Activated CD4-positive, alpha-beta memory T cell treated with anti-CD3 and anti-CD28 coated beads for 36 hours (primary cell): ENCODE measurements around the gene ANKRD31. TPM values are rescaled to one million over a fixed set of nuclear protein-coding genes. Genes with fewer than 3 reads are reported as not detected.
A peak's percentile ranks its signal among the peaks of the same experiment; 100 is the strongest.
"Not testable (repeated sequence)": the region's sequence is repeated elsewhere in the genome, so short reads cannot be mapped to it uniquely, and the experiment has no call there.

Experiments
- CTCF ChIA-PET: fragments of 350-600 bp; sonication (Branson Sonifier 250); formaldehyde crosslinking; loops from one replicate; lab custom pipeline; 2021; ENCODE audit warnings: antibody characterized with exemption, inconsistent platforms; lab: Charles Lee
- POLR2A ChIA-PET: fragments of 350-600 bp; sonication (Branson Sonifier 250); formaldehyde crosslinking; loops from one replicate; lab custom pipeline; 2021; ENCODE audit warnings: antibody characterized with exemption; lab: Charles Lee
- DNase-seq: peaks from one replicate; pipeline ENCODE4 v3.0.0-alpha.2; 2020
- H3K27ac Mint-ChIP-seq: one replicate; pipeline ENCODE4 v1.8.0; 2021; ENCODE audit warnings: mixed read lengths
- H3K27me3 Mint-ChIP-seq: one replicate; pipeline ENCODE4 v1.8.0; 2021; ENCODE audit warnings: mixed read lengths
- H3K36me3 Mint-ChIP-seq: one replicate; pipeline ENCODE4 v1.8.0; 2021; ENCODE audit warnings: mixed read lengths
- H3K4me1 Mint-ChIP-seq: one replicate; pipeline ENCODE4 v1.8.0; 2021; ENCODE audit warnings: low read depth, mixed read lengths
- H3K4me3 Mint-ChIP-seq: one replicate; pipeline ENCODE4 v1.8.0; 2021; ENCODE audit warnings: mild to moderate bottlenecking, mixed read lengths
- H3K9me3 Mint-ChIP-seq: one replicate; pipeline ENCODE4 v1.8.0; 2021; ENCODE audit warnings: mixed read lengths
- intact Hi-C: fragments of 100-400 bp; cut with micrococcal nuclease; formaldehyde crosslinking; loops from one replicate; pipeline ENCODE4 v1.15.1; 2023
- total RNA-seq, 2 experiments: library from RNA; stranded (reverse); gene quantifications; one replicate each; pipeline ENCODE4 v1.2.3, GENCODE V29; 2021

Gene ANKRD31
- total RNA-seq, 2 experiments from 2014 or later, result 0.29 to 0.33 TPM

DNA sequence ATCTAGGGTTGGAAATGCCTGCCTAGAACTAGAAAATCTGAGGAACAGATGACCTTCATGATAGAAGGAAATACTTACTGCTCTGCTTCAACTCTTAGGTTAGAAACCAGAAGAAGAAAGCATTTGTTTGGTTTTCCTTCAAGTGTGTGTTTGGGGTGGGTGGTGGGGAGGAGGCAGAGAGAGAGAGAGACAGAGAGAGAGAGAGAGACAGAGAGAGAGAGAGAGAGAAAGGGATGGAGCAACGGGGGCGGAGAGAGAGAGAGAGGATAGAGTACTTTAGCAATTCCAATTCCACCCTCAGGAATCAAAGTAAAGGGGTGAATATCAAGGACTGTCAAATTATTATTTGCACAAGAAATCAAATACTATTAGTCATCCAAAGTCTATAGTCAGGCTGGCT lies 155.2 kb downstream of the ANKRD31 start:
- no peaks in the 10 kb centered on the region for H3K27me3 Mint-ChIP-seq
- CTCF ChIA-PET, result no interaction called here
- DNase-seq, result no peak
- no peak overlapping the region for H3K4me3 Mint-ChIP-seq
- no peaks in the 10 kb centered on the region for H3K36me3 Mint-ChIP-seq
- H3K27ac Mint-ChIP-seq, result no peak overlapping the region
- POLR2A ChIA-PET, result no interaction called here
- no peaks in the 10 kb centered on the region for H3K9me3 Mint-ChIP-seq
- intact Hi-C loops, result no loop called here
- H3K4me1 Mint-ChIP-seq, result peaks cover 7% of the 10 kb centered on the region

GRCh38 chr5:75079346-75079745 lies 157.3 kb downstream of the ANKRD31 start:
- H3K4me3 Mint-ChIP-seq, CTCF ChIA-PET, intact Hi-C loops, H3K9me3 Mint-ChIP-seq, H3K27me3 Mint-ChIP-seq, H3K36me3 Mint-ChIP-seq, DNase-seq, POLR2A ChIA-PET, H3K27ac Mint-ChIP-seq: not testable (repeated sequence)
- H3K4me1 Mint-ChIP-seq, result peaks cover 17% of the 10 kb centered on the region

DNA sequence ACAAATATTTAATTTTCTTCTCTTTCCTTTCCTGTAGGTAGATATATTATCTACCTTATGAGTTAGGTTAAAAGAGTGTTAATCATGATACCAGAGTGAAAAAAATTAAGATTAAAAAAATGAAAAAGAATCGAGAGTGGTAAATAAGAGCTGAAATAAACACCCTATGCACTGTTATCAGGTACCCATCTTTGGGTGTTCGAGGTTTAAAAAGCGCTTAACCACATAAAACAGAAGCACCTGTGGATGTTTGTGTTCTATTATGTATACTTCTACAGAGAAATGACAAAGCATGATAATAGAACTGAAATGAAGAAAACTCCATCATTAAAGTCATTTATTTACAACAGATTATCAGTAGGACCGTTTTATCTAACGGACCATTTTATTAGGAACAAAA lies 158.7 kb downstream of the ANKRD31 start:
- ChIA-PET POLR2A (no interaction called here), CTCF (no interaction called here)
- intact Hi-C loops, result no loop called here
- Mint-ChIP-seq H3K27me3 (no peaks in the 10 kb centered on the region), H3K9me3 (no peaks in the 10 kb centered on the region), H3K4me1 (peaks cover 17% of the 10 kb centered on the region), H3K27ac (no peak overlapping the region), H3K36me3 (no peaks in the 10 kb centered on the region), H3K4me3 (no peak overlapping the region)
- no peak for DNase-seq

DNA sequence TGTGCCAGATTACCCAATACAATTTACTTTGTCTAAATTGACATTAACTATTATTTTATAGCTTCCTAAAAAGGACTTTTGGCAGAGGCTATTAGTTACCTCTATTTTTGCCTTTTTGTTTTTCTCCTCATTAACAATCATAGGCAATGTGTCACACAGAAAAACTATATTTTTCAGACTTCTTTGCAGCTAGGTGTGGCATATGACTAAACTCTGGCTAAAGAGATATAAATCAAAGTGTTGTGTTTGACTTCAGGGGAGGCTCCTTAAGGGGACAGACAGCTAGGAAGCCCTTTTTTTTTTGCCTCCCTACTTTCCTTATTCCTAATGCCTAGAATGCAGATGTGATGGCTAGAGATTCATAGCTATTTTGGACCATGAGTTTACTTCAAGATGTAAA lies 164.6 kb downstream of the ANKRD31 start:
- peaks cover 11% of the 10 kb centered on the region for H3K4me1 Mint-ChIP-seq
- no peaks in the 10 kb centered on the region for H3K9me3 Mint-ChIP-seq
- no peak for DNase-seq
- no peaks in the 10 kb centered on the region for H3K36me3 Mint-ChIP-seq
- ChIA-PET CTCF (interaction anchor here (0.5 to 1.9 kb wide), 2 partner anchors 8 to 22 kb away, joined by 3 to 4 read pairs; no protein-coding TSS in a partner anchor), POLR2A (no interaction called here)
- H3K4me3 Mint-ChIP-seq, result no peak overlapping the region
- intact Hi-C loops, result no loop called here
- H3K27me3 Mint-ChIP-seq, result no peaks in the 10 kb centered on the region
- H3K27ac Mint-ChIP-seq, result no peak overlapping the region

DNA sequence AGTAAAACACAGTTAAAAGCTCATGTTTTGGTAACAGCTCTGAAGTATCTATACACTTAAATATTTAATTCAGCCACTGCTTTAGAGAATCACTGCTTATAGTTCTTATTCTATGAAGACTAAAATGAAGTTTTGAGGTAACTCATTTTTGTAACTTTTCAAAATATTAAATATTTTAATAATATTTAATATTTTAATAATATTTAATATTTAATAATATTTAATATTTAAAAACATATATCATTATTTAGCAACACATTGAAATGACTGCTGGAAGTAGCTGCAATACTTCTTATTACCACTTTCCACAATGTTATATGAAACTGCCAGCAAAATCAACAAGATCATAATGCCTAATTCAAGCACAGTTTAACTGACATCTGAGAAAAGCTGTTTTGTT lies 165.6 kb downstream of the ANKRD31 start:
- intact Hi-C loops, result no loop called here
- Mint-ChIP-seq H3K27ac (no peak overlapping the region), H3K9me3 (no peaks in the 10 kb centered on the region), H3K27me3 (no peaks in the 10 kb centered on the region), H3K4me3 (no peak overlapping the region), H3K36me3 (no peaks in the 10 kb centered on the region), H3K4me1 (peaks cover 6% of the 10 kb centered on the region)
- DNase-seq, result no peak
- ChIA-PET POLR2A (no interaction called here), CTCF (no interaction called here)

GRCh38 chr5:75067434-75067833 lies 169.2 kb downstream of the ANKRD31 start:
- CTCF ChIA-PET, result no interaction called here
- POLR2A ChIA-PET, result no interaction called here
- Mint-ChIP-seq H3K4me1 (peaks cover 13% of the 10 kb centered on the region), H3K9me3 (no peaks in the 10 kb centered on the region), H3K27ac (no peak overlapping the region), H3K4me3 (no peak overlapping the region), H3K27me3 (no peaks in the 10 kb centered on the region), H3K36me3 (no peaks in the 10 kb centered on the region)
- no peak for DNase-seq
- intact Hi-C loops, result no loop called here

DNA sequence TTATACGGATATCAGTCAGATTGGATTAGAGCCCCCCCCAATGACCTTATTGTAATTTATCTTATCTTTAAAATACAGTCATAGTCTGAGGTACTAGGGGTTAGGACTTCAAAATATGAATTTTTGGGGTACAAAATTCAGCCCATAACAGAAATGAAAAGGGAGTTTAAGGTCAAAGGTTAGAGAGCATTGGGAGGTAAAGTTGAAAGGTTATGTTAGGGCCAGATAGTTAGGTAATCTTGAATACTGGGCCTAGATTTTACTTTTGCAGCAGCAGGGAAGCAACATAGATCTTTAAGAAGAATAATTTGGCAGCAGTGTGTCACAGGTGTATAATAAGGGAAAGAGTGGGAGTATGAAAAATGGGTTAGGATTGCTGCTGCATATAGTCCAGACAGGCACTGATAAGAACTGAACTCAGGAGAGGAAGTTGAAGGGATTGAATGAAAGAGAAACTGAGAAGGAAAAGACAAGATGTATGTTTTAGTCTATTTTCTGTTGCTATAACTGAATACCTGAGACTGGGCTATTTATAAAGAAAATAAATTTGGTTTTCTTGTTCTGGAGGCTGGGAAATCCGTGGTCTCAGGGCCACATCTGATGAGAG lies 173.7 kb downstream of the ANKRD31 start:
- no peak for DNase-seq
- Mint-ChIP-seq H3K27ac (no peak overlapping the region), H3K9me3 (no peaks in the 10 kb centered on the region), H3K36me3 (no peaks in the 10 kb centered on the region), H3K4me3 (no peak overlapping the region), H3K4me1 (peaks cover 45% of the 10 kb centered on the region), H3K27me3 (no peaks in the 10 kb centered on the region)
- intact Hi-C loops, result no loop called here
- CTCF ChIA-PET, result no interaction called here
- POLR2A ChIA-PET, result interaction anchor here (1.0 kb wide), 1 partner anchor 9 kb away, joined by 4 read pairs; no protein-coding TSS in a partner anchor

DNA sequence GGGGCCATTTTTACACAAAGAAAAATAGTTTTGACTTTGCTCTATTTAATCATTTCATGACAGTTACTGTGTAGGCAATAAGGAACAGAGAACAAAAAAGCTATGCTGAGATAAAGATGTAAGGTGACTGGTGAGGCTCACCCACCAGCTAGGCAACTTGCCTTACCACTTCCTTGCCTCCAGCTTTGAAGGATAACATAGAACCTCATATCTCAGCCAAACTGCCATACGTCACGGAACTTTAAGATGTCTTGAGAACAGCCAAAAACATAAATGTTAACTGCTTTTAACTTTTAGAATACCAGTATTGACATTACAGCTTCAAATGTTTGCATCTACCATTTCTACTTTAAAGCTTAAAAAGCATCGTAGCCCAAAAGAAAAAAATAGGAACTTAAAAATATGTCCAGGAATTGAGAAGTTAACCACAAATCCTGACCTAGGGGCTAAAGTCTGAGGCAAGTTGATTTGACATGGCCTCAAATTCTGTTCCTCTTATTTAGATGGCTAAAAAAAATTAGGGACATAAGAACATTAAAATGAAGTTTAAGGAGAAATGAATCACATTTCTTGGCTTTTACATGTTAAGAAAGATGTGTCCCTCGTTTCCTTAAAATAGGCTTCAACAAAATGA lies 176.6 kb downstream of the ANKRD31 start:
- H3K9me3 Mint-ChIP-seq, result no peaks in the 10 kb centered on the region
- peaks cover 70% of the 10 kb centered on the region for H3K4me1 Mint-ChIP-seq
- no peaks in the 10 kb centered on the region for H3K36me3 Mint-ChIP-seq
- H3K27ac Mint-ChIP-seq, result peak overlapping the region; percentile 88
- POLR2A ChIA-PET, result interaction anchor here (0.8 to 1.5 kb wide), 2 partner anchors 9 to 29 kb away, joined by 5 read pairs; no protein-coding TSS in a partner anchor
- no peak overlapping the region for H3K4me3 Mint-ChIP-seq
- H3K27me3 Mint-ChIP-seq, result no peaks in the 10 kb centered on the region
- CTCF ChIA-PET, result interaction anchor here (0.6 to 2.7 kb wide), 7 partner anchors 11 to 1483 kb away, joined by 3 to 28 read pairs (median 4); no protein-coding TSS in a partner anchor
- peak; percentile 61 for DNase-seq
- intact Hi-C loops, result loop anchor here (1.0 to 10.0 kb wide), 4 partner anchors 9 to 1485 kb away; partner anchors contain the start of gene FAM169A

DNA sequence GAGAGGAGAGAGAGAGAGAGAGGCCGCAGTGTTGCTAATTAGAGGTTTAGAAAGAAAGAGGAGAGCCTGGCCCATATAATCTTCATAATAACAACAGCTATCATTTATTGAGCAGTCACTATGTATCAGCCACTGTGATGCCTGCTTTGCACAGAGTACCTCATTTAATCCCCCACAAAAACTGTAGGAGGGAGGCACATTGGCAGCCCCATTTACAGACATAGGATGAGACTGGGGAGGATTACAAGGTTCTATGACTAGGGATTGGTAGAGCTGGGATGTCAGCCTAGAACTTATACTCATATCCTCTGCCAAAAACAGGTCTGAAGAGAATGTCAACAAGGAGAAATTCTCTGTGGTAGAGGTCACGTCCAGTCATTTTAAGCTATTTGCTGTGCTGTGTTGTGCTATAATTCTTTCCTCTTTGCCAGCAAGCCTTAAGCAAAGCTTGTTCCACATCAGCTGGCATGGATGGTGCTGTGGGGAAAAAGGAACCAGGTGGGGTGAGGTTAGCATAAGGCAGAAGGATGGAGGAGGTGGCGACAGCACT lies 177.6 kb downstream of the ANKRD31 start:
- peak overlapping the region; percentile 30 for H3K4me3 Mint-ChIP-seq

GRCh38 chr5:75057561-75057960 lies 179.1 kb downstream of the ANKRD31 start:
- CTCF ChIA-PET, result interaction anchor here (0.6 to 1.4 kb wide), 4 partner anchors 7 to 132 kb away, joined by 3 to 5 read pairs (median 4); no protein-coding TSS in a partner anchor
- Mint-ChIP-seq H3K4me3 (no peak overlapping the region), H3K27ac (peak overlapping the region; percentile 56), H3K36me3 (no peaks in the 10 kb centered on the region), H3K4me1 (peaks cover 73% of the 10 kb centered on the region), H3K9me3 (no peaks in the 10 kb centered on the region), H3K27me3 (peaks cover 4% of the 10 kb centered on the region)
- no peak for DNase-seq
- POLR2A ChIA-PET, result no interaction called here
- intact Hi-C loops, result loop anchor here (10.0 kb wide), 2 partner anchors 193 to 1487 kb away; partner anchors contain the start of gene FAM169A

More for the DNA sequence above, 177.6 kb downstream of the ANKRD31 start:
- H3K9me3 Mint-ChIP-seq, result no peaks in the 10 kb centered on the region
- ChIA-PET POLR2A (interaction anchor here (1.5 kb wide), 1 partner anchor 30 kb away, joined by 5 read pairs; no protein-coding TSS in a partner anchor), CTCF (interaction anchor here (1.1 to 2.7 kb wide), 4 partner anchors 10 to 178 kb away, joined by 3 to 28 read pairs (median 4); no protein-coding TSS in a partner anchor)
- no peaks in the 10 kb centered on the region for H3K36me3 Mint-ChIP-seq
- peaks cover 4% of the 10 kb centered on the region for H3K27me3 Mint-ChIP-seq
- DNase-seq, result peak; percentile 19
- intact Hi-C loops, result loop anchor here (10.0 kb wide), 2 partner anchors 194 to 1486 kb away; partner anchors contain the start of gene FAM169A
- H3K4me1 Mint-ChIP-seq, result peaks cover 79% of the 10 kb centered on the region
- H3K27ac Mint-ChIP-seq, result peak overlapping the region; percentile 88

- POLR2A ChIA-PET, result interaction anchor here (1.1 kb wide), 1 partner anchor 181 kb away, joined by 3 read pairs; the partner anchor contains the start of gene ANKRD31
- Mint-ChIP-seq H3K4me3 (no peak overlapping the region), H3K27me3 (peaks cover 4% of the 10 kb centered on the region), H3K4me1 (peaks cover 81% of the 10 kb centered on the region), H3K9me3 (no peaks in the 10 kb centered on the region), H3K36me3 (peaks cover 2% of the 10 kb centered on the region), H3K27ac (no peak overlapping the region)
- CTCF ChIA-PET, result no interaction called here
- intact Hi-C loops, result loop anchor here (10.0 kb wide), 2 partner anchors 191 to 1489 kb away; partner anchors contain the start of gene FAM169A
- no peak for DNase-seq
These were observed 180.9 kb downstream of the ANKRD31 start for GRCh38 chr5:75055727-75056144.
